Subcutaneous adipose tissue (tissue), 4 donors: ENCODE data around the gene CUEDC1. TPM values are rescaled to one million over a fixed set of nuclear protein-coding genes. Genes with fewer than 3 reads are reported as not detected.

Experiments
- CTCF ChIP-seq: fragments of 450-650 bp; IDR thresholded peaks from one replicate; pipeline ENCODE4 v1.5.1; 2016; ENCODE audit warnings: low read depth, mild to moderate bottlenecking, control low read depth, antibody characterized with exemption, moderate library complexity
- total RNA-seq, 4 donors: library from RNA; depleted of rRNA; stranded (reverse); fragments of >200 nt; gene quantifications; one replicate each; pipeline ENCODE4 v1.1.0, GENCODE V29; 2016

Gene CUEDC1
- total RNA-seq, 4 donors from 2014 or later: 18.0 to 22.5 (median 21.1) TPM

DNA sequence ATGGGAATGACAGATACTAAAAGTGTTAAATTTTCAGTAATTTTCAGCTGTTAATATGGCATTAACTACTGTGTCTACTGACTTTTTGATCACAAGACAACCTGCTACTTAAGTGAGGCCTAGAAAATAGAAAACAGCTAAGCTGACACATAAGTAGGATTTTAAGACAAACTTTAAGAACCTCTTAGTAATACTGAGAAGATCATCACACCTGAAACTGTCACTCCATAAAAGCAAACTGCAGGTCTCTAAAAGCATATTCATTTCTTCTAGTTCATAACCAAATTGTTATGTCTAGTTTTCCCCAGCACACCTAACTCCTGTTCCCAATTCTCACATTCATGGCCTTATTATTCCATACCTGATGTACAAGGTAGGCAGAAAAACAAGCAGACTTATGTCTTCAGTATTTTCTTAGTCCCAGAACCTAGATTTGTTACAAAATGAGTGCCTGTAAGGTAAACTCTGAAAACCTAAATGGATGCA lies 43.8 kb upstream of the CUEDC1 start:
- no peak for TF ChIP-seq CTCF

DNA sequence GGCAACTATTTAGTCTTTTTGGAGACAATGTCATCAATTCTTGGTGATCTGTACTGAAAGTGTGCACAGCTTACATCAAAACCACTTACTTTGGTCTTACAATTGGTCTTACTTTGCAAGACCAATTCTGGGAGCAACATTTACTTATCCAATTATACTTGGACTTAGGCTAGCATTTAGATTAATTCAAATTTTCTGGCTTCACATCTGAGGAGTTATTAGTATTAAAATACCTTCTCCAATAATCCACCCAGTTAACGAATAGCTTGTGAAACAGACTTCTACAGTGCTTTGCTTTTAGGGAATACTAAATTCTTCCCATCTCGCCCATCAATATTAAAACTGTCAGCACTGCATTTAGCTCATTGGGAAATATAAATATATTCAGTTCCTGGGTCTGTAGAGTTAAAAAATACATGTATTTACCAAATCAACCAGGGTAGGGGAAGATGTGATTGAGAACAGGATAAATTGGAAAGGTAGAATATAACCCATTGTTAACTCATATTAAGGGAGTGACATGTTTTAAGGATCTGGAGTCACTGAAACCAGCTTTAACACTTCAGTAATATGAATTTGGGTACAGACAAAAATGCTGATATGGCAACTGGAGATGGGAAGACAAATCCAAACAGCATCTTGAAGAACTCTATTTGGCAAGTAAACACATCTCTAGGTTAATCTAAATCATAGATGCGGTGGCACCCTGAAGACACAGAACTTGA lies 42.0 kb upstream of the CUEDC1 start:
- TF ChIP-seq CTCF: no peak

GRCh38 chr17:57995076-57995956 lies 40.1 kb upstream of the CUEDC1 start:
- no peak for TF ChIP-seq CTCF

DNA sequence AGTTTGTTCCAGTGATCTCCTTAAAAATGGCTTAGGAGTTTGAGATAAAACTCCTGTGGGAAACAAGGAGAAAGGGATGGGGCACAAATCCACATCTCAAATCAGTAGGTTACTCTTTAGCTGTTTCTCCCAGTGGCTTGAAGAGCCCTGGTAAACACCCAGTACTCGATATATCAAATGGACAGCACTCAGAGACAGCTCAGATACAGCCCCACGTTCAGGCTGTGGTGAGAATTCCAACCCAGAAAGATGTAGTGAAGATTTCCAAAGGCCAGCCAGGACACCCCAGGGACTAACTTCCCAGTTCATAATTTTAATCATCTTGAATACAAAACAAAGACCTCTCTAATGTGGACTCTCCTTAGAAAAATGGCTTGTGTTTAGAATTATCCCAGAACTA lies 39.2 kb upstream of the CUEDC1 start:
- TF ChIP-seq CTCF: no peak

GRCh38 chr17:57993471-57994365 lies 38.5 kb upstream of the CUEDC1 start:
- no peak for TF ChIP-seq CTCF

GRCh38 chr17:57991537-57991936 lies 36.3 kb upstream of the CUEDC1 start:
- TF ChIP-seq CTCF: no peak
